Fibroblast of lung (primary cell): Measurements from ENCODE around the gene ILRUN.

Experiments
- CTCF ChIP-seq, 2 donors: IDR thresholded peaks in 1 of 2; conservative IDR thresholded peaks in 1 of 2; 1 replicate in 1 of 2; 2 replicates in 1 of 2; pipeline ENCODE4 v1.5.1; 2011 to 2012; ENCODE audit warnings: low read length in 2 of 2, control low read depth in 1 of 2, inconsistent platforms in 1 of 2, low read depth in 1 of 2, mild to moderate bottlenecking in 1 of 2
- EZH2 ChIP-seq: IDR thresholded peaks from 2 replicates; pipeline ENCODE4 v1.5.1; 2012; ENCODE audit warnings: low read length, control low read depth, mild to moderate bottlenecking; ENCODE audit errors: missing control alignments

DNA sequence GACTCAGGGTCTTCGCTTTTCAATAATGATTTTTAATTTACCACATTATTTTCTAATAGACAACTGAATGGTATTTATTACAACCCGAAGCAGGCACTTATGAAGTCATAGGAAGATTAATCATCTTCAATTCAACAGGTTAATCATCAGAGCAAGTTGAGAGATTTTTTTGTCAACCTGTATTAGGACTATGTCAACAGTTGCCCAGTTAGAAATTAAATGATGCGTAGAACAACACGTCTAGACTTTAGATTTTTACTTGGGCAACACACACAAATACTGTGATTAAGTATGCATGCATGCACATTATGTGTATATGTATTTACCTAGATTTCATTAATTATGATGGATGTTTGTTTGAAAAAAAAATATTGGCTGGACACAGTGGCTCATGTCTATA is 4.3 kb downstream of the ILRUN start:
- TF ChIP-seq CTCF (conservative IDR thresholded peaks at IDR 0.05 in 1 of 2, IDR thresholded peaks at IDR 0.05 in 1 of 2; ENCODE audit: low read depth in 1 of 2, low read length in 2 of 2) (no peak), EZH2 (no peak)
